ENCODE results near the gene UTP14A. TPM values are rescaled to one million over a fixed set of nuclear protein-coding genes. Genes with fewer than 3 reads are reported as not detected.

UTP14A gene
- total RNA-seq, 1 donor from 2014 or later: 14.0 TPM

- DNase-seq (ENCODE audit: low read depth): no peak
These were observed 51.5 kb downstream of the UTP14A start for GRCh38 chrX:129957241-129958082.

GRCh38 chrX:129958083-129958465 lies 52.1 kb downstream of the UTP14A start:
- TF ChIP-seq CTCF (IDR thresholded peaks at IDR 0.05; ENCODE audit: insufficient read depth, low read length, severe bottlenecking): no peak
- Histone ChIP-seq H3K27me3 (ENCODE audit: control insufficient read depth, insufficient read depth, low read length) (no peaks in the 10 kb centered on the region), H3K36me3 (ENCODE audit: control insufficient read depth, insufficient read depth, low read length) (no peaks in the 10 kb centered on the region), H3K4me3 (ENCODE audit: low read depth, low read length) (no peak overlapping the region)
- DNase-seq (ENCODE audit: low read depth) (no peak), FAIRE-seq (no peak)

More at GRCh38 chrX:129957241-129958082, 51.5 kb downstream of the UTP14A start:
- no peak for TF ChIP-seq CTCF (IDR thresholded peaks at IDR 0.05; ENCODE audit: insufficient read depth, low read length, severe bottlenecking)
- no peaks in the 10 kb centered on the region for H3K27me3 ChIP-seq (ENCODE audit: control insufficient read depth, insufficient read depth, low read length)
- FAIRE-seq: no peak
- no peaks in the 10 kb centered on the region for H3K36me3 ChIP-seq (ENCODE audit: control insufficient read depth, insufficient read depth, low read length)
- peak overlapping the region; percentile 36 for H3K4me3 ChIP-seq (ENCODE audit: low read depth, low read length)

GRCh38 chrX:129958814-129959492 lies 53.0 kb downstream of the UTP14A start:
- Histone ChIP-seq H3K4me3 (ENCODE audit: low read depth, low read length) (no peak overlapping the region), H3K27me3 (ENCODE audit: control insufficient read depth, insufficient read depth, low read length) (no peaks in the 10 kb centered on the region), H3K36me3 (ENCODE audit: control insufficient read depth, insufficient read depth, low read length) (no peaks in the 10 kb centered on the region)
- DNase-seq (ENCODE audit: low read depth): peak; percentile 24
- no peak for TF ChIP-seq CTCF (IDR thresholded peaks at IDR 0.05; ENCODE audit: insufficient read depth, low read length, severe bottlenecking)
- no peak for FAIRE-seq

- TF ChIP-seq CTCF (IDR thresholded peaks at IDR 0.05; ENCODE audit: insufficient read depth, low read length, severe bottlenecking): no peak
- Histone ChIP-seq H3K36me3 (ENCODE audit: control insufficient read depth, insufficient read depth, low read length) (no peaks in the 10 kb centered on the region), H3K4me3 (ENCODE audit: low read depth, low read length) (no peak overlapping the region), H3K27me3 (ENCODE audit: control insufficient read depth, insufficient read depth, low read length) (no peaks in the 10 kb centered on the region)
- DNase-seq (ENCODE audit: low read depth) (peak; percentile 29), FAIRE-seq (no peak)
These were observed 53.5 kb downstream of the UTP14A start for GRCh38 chrX:129959493-129959832.

GRCh38 chrX:129961180-129962083 lies 55.5 kb downstream of the UTP14A start:
- Histone ChIP-seq H3K27me3 (ENCODE audit: control insufficient read depth, insufficient read depth, low read length) (no peaks in the 10 kb centered on the region), H3K4me3 (ENCODE audit: low read depth, low read length) (no peak overlapping the region), H3K36me3 (ENCODE audit: control insufficient read depth, insufficient read depth, low read length) (no peaks in the 10 kb centered on the region)
- TF ChIP-seq CTCF (IDR thresholded peaks at IDR 0.05; ENCODE audit: insufficient read depth, low read length, severe bottlenecking): no peak
- FAIRE-seq (no peak), DNase-seq (ENCODE audit: low read depth) (peak; percentile 37)
